ENCODE measurements around the gene CCR6.

DNA sequence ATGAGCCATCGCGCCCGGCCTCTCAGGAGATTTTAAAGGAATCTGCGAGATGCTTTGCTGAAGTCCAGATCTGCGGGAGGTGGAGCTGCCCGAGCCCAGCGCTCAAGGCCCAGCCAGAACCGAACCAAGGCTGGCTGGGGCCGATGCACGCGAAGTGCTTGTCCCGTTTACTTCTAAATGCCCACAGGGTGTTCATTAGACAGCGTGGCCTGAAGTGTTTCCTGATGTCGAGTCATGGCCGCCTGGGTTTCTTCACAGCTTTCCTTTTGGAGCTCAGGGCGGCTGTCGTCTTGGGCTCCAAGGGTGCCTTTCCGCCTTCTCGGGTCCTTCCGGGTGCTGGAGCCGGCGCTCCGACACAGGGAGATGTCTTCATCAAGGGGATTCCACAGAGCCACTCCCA is 25.1 kb upstream of the CCR6 start:
- TF ChIP-seq, protein P1, sequence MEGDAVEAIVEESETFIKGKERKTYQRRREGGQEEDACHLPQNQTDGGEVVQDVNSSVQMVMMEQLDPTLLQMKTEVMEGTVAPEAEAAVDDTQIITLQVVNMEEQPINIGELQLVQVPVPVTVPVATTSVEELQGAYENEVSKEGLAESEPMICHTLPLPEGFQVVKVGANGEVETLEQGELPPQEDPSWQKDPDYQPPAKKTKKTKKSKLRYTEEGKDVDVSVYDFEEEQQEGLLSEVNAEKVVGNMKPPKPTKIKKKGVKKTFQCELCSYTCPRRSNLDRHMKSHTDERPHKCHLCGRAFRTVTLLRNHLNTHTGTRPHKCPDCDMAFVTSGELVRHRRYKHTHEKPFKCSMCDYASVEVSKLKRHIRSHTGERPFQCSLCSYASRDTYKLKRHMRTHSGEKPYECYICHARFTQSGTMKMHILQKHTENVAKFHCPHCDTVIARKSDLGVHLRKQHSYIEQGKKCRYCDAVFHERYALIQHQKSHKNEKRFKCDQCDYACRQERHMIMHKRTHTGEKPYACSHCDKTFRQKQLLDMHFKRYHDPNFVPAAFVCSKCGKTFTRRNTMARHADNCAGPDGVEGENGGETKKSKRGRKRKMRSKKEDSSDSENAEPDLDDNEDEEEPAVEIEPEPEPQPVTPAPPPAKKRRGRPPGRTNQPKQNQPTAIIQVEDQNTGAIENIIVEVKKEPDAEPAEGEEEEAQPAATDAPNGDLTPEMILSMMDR (IDR thresholded peaks at IDR 0.05), result no peak
- no peak for TF ChIP-seq POLR2A (IDR thresholded peaks at IDR 0.05; ENCODE audit: low read length)
- TF ChIP-seq, protein P2, sequence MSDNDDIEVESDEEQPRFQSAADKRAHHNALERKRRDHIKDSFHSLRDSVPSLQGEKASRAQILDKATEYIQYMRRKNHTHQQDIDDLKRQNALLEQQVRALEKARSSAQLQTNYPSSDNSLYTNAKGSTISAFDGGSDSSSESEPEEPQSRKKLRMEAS (IDR thresholded peaks at IDR 0.05), result no peak
- TF ChIP-seq CHD4 (IDR thresholded peaks at IDR 0.05; ENCODE audit: borderline replicate concordance), result no peak
